ENCODE data around the gene TRH.
"Not testable (repeated sequence)": the region's sequence is repeated elsewhere in the genome, so short reads cannot be mapped to it uniquely, and the experiment has no call there.

Gene TRH

GRCh38 chr3:130002666-130003598, 28.4 kb downstream of the TRH start:
- not testable (repeated sequence) for FAIRE-seq
- DNase-seq (ENCODE audit: insufficient read length, low spot score), result peak; percentile 29

- no peak for DNase-seq (ENCODE audit: insufficient read length, low spot score)
- FAIRE-seq, result no peak
Observed at GRCh38 chr3:130010556-130010955, 36.0 kb downstream of the TRH start.

- FAIRE-seq; DNase-seq (ENCODE audit: insufficient read length, low spot score): not testable (repeated sequence)
Observed at GRCh38 chr3:130012108-130012507, 37.6 kb downstream of the TRH start.

- FAIRE-seq, result not testable (repeated sequence)
Observed at GRCh38 chr3:130013246-130013645, 38.7 kb downstream of the TRH start.

GRCh38 chr3:130014526-130014925, 40.0 kb downstream of the TRH start:
- no peak for FAIRE-seq
- DNase-seq (ENCODE audit: insufficient read length, low spot score), result no peak

More at GRCh38 chr3:130013246-130013645, 38.7 kb downstream of the TRH start:
- DNase-seq (ENCODE audit: insufficient read length, low spot score), result not testable (repeated sequence)

- not testable (repeated sequence) for DNase-seq (ENCODE audit: insufficient read length, low spot score); FAIRE-seq
Observed at GRCh38 chr3:130017661-130018060, 43.1 kb downstream of the TRH start.

GRCh38 chr3:130026146-130026829, 51.8 kb downstream of the TRH start:
- FAIRE-seq; DNase-seq (ENCODE audit: insufficient read length, low spot score): not testable (repeated sequence)

- FAIRE-seq; DNase-seq (ENCODE audit: insufficient read length, low spot score): not testable (repeated sequence)
Observed at GRCh38 chr3:130027437-130027836, 52.9 kb downstream of the TRH start.

All from HTR-8/SVneo (cell line).